OCI-LY3 (cell line): Measurements from ENCODE around the gene ADAD1.

Experiments
- CTCF ChIP-seq: fragments of 200-600, 300-600 bp; sonication (generic); IDR thresholded peaks from 2 replicates; pipeline ENCODE4 v1.5.1; 2014; ENCODE audit warnings: antibody characterized with exemption, low read length, low read depth
- EZH2phosphoT487 ChIP-seq: fragments of 200-600 bp; shearing (Covaris generic); IDR thresholded peaks from 2 replicates; pipeline ENCODE4 v1.6.1; 2018; ENCODE audit warnings: antibody characterized with exemption, mixed run types, low read depth

- TF ChIP-seq CTCF (no peak), EZH2phosphoT487 (no peak)
These were observed 90.6 kb downstream of the ADAD1 start for GRCh38 chr4:122469457-122469856.
